PC-9 (cell line): ENCODE data around the gene KLHL25. TPM values are rescaled to one million over a fixed set of nuclear protein-coding genes. Genes with fewer than 3 reads are reported as not detected.

Experiments used
- BruUV-seq: library from RNA; stranded (reverse); fragments of 400-500 nt; replicated peaks from 2 replicates; lab custom pipeline; 2021; lab: Mats Ljungman, UMichigan
- CTCF ChIA-PET: fragments of 300-600 bp; sonication (Branson Sonifier 250); formaldehyde crosslinking; loops from one replicate; lab custom pipeline; 2022; ENCODE audit warnings: antibody characterized with exemption; lab: Charles Lee
- POLR2A ChIA-PET: fragments of 300-600 bp; sonication (Branson Sonifier 250); formaldehyde crosslinking; loops from one replicate; lab custom pipeline; 2022; ENCODE audit warnings: antibody characterized with exemption; ENCODE audit not compliant: unreplicated experiment; lab: Charles Lee
- DNase-seq, 2 experiments: peaks; one replicate each; pipeline versions ENCODE4 v3.0.0 to v3.0.0-alpha.2; 2015 to 2022; ENCODE audit warnings: mixed read lengths in 1 of 2
- H2AFZ ChIP-seq: fragments of 200-600 bp; sonication (generic); 2 replicates; pipeline ENCODE4 v1.8.1; 2017; ENCODE audit warnings: antibody characterized with exemption
- H3F3A ChIP-seq: fragments of 200-600 bp; sonication (generic); 2 replicates; pipeline ENCODE4 v1.8.1; 2017; ENCODE audit warnings: antibody characterized with exemption, mild to moderate bottlenecking, low read depth; ENCODE audit not compliant: insufficient read depth
- H3K27ac ChIP-seq: fragments of 200-600 bp; sonication (generic); 2 replicates; pipeline ENCODE4 v1.6.1; 2016; ENCODE audit warnings: mixed run types
- H3K27me3 ChIP-seq: fragments of 200-600 bp; sonication (generic); 2 replicates; pipeline ENCODE4 v1.6.1; 2016; ENCODE audit warnings: low read depth, mixed run types; ENCODE audit not compliant: insufficient read depth
- H3K36me3 ChIP-seq: fragments of 200-600 bp; sonication (generic); 2 replicates; pipeline ENCODE4 v1.6.1; 2016; ENCODE audit warnings: low read depth, mixed run types
- H3K4me1 ChIP-seq: fragments of 200-600 bp; sonication (generic); replicated peaks from 2 replicates; pipeline ENCODE4 v1.6.1; 2016; ENCODE audit warnings: mixed run types; ENCODE audit not compliant: insufficient read depth
- H3K4me2 ChIP-seq: fragments of 200-600 bp; sonication (generic); 2 replicates; pipeline ENCODE4 v1.6.1; 2017; ENCODE audit warnings: mixed run types
- H3K4me3 ChIP-seq: fragments of 200-600 bp; sonication (generic); 2 replicates; pipeline ENCODE4 v1.6.1; 2016; ENCODE audit warnings: mixed run types
- H3K79me2 ChIP-seq: fragments of 200-600 bp; sonication (generic); 2 replicates; pipeline ENCODE4 v1.6.1; 2017; ENCODE audit warnings: low read depth, mixed run types
- H3K9me2 ChIP-seq: fragments of 200-600 bp; sonication (generic); 2 replicates; pipeline ENCODE4 v1.8.1; 2017; ENCODE audit warnings: mild to moderate bottlenecking; ENCODE audit not compliant: insufficient read depth
- H3K9me3 ChIP-seq: fragments of 200-600 bp; sonication (generic); 2 replicates; pipeline ENCODE4 v1.8.1; 2016; ENCODE audit warnings: low read depth; ENCODE audit not compliant: insufficient read depth
- H4K20me1 ChIP-seq: fragments of 200-600 bp; sonication (generic); 2 replicates; pipeline ENCODE4 v1.8.1; 2017; ENCODE audit not compliant: insufficient read depth
- CTCF ChIP-seq: fragments of 200-600 bp; sonication (generic); conservative IDR thresholded peaks from 2 replicates; pipeline ENCODE4 v1.6.1; 2017; ENCODE audit warnings: mixed run types, antibody characterized with exemption, mild to moderate bottlenecking, moderate library complexity
- EZH2 ChIP-seq: fragments of 200-600 bp; sonication (generic); IDR thresholded peaks from 2 replicates; pipeline ENCODE4 v1.8.0; 2017; ENCODE audit warnings: antibody characterized with exemption, low read depth
- intact Hi-C: fragments of 100-400 bp; cut with micrococcal nuclease; formaldehyde crosslinking; loops from one replicate; pipeline ENCODE4 v1.10.0; 2022; ENCODE audit not compliant: unreplicated experiment
- total RNA-seq: library from RNA; stranded (reverse); gene quantifications from 2 replicates; pipeline ENCODE4 v1.2.3, GENCODE V29; 2021

The KLHL25 gene
- total RNA-seq, 1 experiment from 2014 or later, result 5.3 TPM

- H3K4me1 ChIP-seq, result no peaks in the 10 kb centered on the region
- no peaks in the 10 kb centered on the region for H3K36me3 ChIP-seq
- H3K4me3 ChIP-seq, result no peak overlapping the region
- H3F3A ChIP-seq, result no peaks in the 10 kb centered on the region
- H4K20me1 ChIP-seq, result no peaks in the 10 kb centered on the region
- no peaks in the 10 kb centered on the region for H3K79me2 ChIP-seq
- BruUV-seq, result no TSS peak
- H2AFZ ChIP-seq, result no peak overlapping the region
- no peaks in the 10 kb centered on the region for H3K9me3 ChIP-seq
- no peaks in the 10 kb centered on the region for H3K27me3 ChIP-seq
- DNase-seq, result no peak
- TF ChIP-seq CTCF (no peak), EZH2 (no peak)
- no peaks in the 10 kb centered on the region for H3K9me2 ChIP-seq
- no peak overlapping the region for H3K27ac ChIP-seq
- no peak overlapping the region for H3K4me2 ChIP-seq
- ChIA-PET POLR2A (no interaction called here), CTCF (no interaction called here)
- intact Hi-C loops, result no loop called here
These were observed 24.4 kb downstream of the KLHL25 start for GRCh38 chr15:85770096-85771041.

- TF ChIP-seq CTCF, result no peak
- POLR2A ChIA-PET, result no interaction called here
- H3K4me1 ChIP-seq, result no peaks in the 10 kb centered on the region
- intact Hi-C loops, result no loop called here
- H4K20me1 ChIP-seq, result no peaks in the 10 kb centered on the region
- no peak overlapping the region for H3K4me3 ChIP-seq
- no TSS peak for BruUV-seq
- H3K4me2 ChIP-seq, result no peak overlapping the region
- H3K79me2 ChIP-seq, result no peaks in the 10 kb centered on the region
- no peak for DNase-seq
- CTCF ChIA-PET, result no interaction called here
- H2AFZ ChIP-seq, result no peak overlapping the region
- H3K9me3 ChIP-seq, result no peaks in the 10 kb centered on the region
- no peaks in the 10 kb centered on the region for H3K9me2 ChIP-seq
- no peaks in the 10 kb centered on the region for H3F3A ChIP-seq
- H3K27me3 ChIP-seq, result no peaks in the 10 kb centered on the region
- no peaks in the 10 kb centered on the region for H3K36me3 ChIP-seq
- no peak overlapping the region for H3K27ac ChIP-seq
These were observed 25.4 kb downstream of the KLHL25 start for GRCh38 chr15:85769182-85769900.

- Histone ChIP-seq H3K4me1 (no peaks in the 10 kb centered on the region), H3K27me3 (no peaks in the 10 kb centered on the region), H3K9me2 (no peaks in the 10 kb centered on the region), H2AFZ (no peak overlapping the region), H3K4me2 (no peak overlapping the region), H4K20me1 (no peaks in the 10 kb centered on the region), H3K79me2 (no peaks in the 10 kb centered on the region), H3K4me3 (no peak overlapping the region), H3K27ac (no peak overlapping the region), H3K9me3 (no peaks in the 10 kb centered on the region), H3K36me3 (no peaks in the 10 kb centered on the region), H3F3A (no peaks in the 10 kb centered on the region)
- POLR2A ChIA-PET, result no interaction called here
- CTCF ChIA-PET, result no interaction called here
- intact Hi-C loops, result no loop called here
- no peak for TF ChIP-seq EZH2
- no peak for TF ChIP-seq CTCF
- BruUV-seq, result no TSS peak
- no peak for DNase-seq
These were observed 26.0 kb downstream of the KLHL25 start for GRCh38 chr15:85768595-85769168.
